Glomerular visceral epithelial cell (primary cell): ENCODE data around the gene PRIM2.
"Not testable (repeated sequence)": the region's sequence is repeated elsewhere in the genome, so short reads cannot be mapped to it uniquely, and the experiment has no call there.

ENCODE experiments used
- DNase-seq: peaks from one replicate; pipeline ENCODE4 v3.0.0-alpha.2; 2016; ENCODE audit errors: extremely low spot score

PRIM2 gene

GRCh38 chr6:57365076-57365583, 47.7 kb downstream of the PRIM2 start:
- DNase-seq = not testable (repeated sequence)

GRCh38 chr6:57368965-57369731, 51.7 kb downstream of the PRIM2 start:
- not testable (repeated sequence) for DNase-seq

- not testable (repeated sequence) for DNase-seq
Measured at GRCh38 chr6:57371779-57372178, 54.3 kb downstream of the PRIM2 start.

GRCh38 chr6:57374764-57375163, 57.3 kb downstream of the PRIM2 start:
- not testable (repeated sequence) for DNase-seq

- DNase-seq = not testable (repeated sequence)
Measured at GRCh38 chr6:57376083-57376482, 58.7 kb downstream of the PRIM2 start.

- peak; percentile 1 for DNase-seq
Measured at GRCh38 chr6:57389038-57389592, 71.7 kb downstream of the PRIM2 start.

GRCh38 chr6:57390818-57391217, 73.4 kb downstream of the PRIM2 start:
- DNase-seq = not testable (repeated sequence)

- DNase-seq = not testable (repeated sequence)
Measured at GRCh38 chr6:57392047-57392446, 74.6 kb downstream of the PRIM2 start.

GRCh38 chr6:57419341-57419740, 101.9 kb downstream of the PRIM2 start:
- peak; percentile 28 for DNase-seq

- DNase-seq = no peak
Measured at GRCh38 chr6:57421503-57421902, 104.1 kb downstream of the PRIM2 start.

GRCh38 chr6:57423468-57423867, 106.0 kb downstream of the PRIM2 start:
- DNase-seq = no peak

GRCh38 chr6:57431742-57432141, 114.3 kb downstream of the PRIM2 start:
- not testable (repeated sequence) for DNase-seq

- DNase-seq = no peak
Measured at GRCh38 chr6:57432157-57432556, 114.7 kb downstream of the PRIM2 start.

GRCh38 chr6:57432919-57433684, 115.7 kb downstream of the PRIM2 start:
- DNase-seq = no peak

GRCh38 chr6:57433790-57434189, 116.4 kb downstream of the PRIM2 start:
- not testable (repeated sequence) for DNase-seq

GRCh38 chr6:57434944-57435343, 117.5 kb downstream of the PRIM2 start:
- no peak for DNase-seq

- DNase-seq = no peak
Measured at GRCh38 chr6:57435475-57436160, 118.2 kb downstream of the PRIM2 start.

GRCh38 chr6:57440735-57441134, 123.3 kb downstream of the PRIM2 start:
- not testable (repeated sequence) for DNase-seq

GRCh38 chr6:57442133-57442532, 124.7 kb downstream of the PRIM2 start:
- not testable (repeated sequence) for DNase-seq

GRCh38 chr6:57443181-57443580, 125.8 kb downstream of the PRIM2 start:
- not testable (repeated sequence) for DNase-seq

GRCh38 chr6:57444787-57445186, 127.4 kb downstream of the PRIM2 start:
- DNase-seq = not testable (repeated sequence)

- DNase-seq = not testable (repeated sequence)
Measured at GRCh38 chr6:57445379-57445778, 127.9 kb downstream of the PRIM2 start.
